Panc1 (cell line): ENCODE measurements around the gene LRSAM1. TPM values are rescaled to one million over a fixed set of nuclear protein-coding genes. Genes with fewer than 3 reads are reported as not detected.

Experiments used
- ATAC-seq: fragments of 200-7000 bp; cut with Tn5 transposase; 2 replicates; pipeline ENCODE4 v1.9.1; 2020; ENCODE audit warnings: mild to moderate bottlenecking, moderate library complexity
- BruUV-seq: library from RNA; stranded (reverse); fragments of 400-500 nt; replicated peaks from 2 replicates; lab custom pipeline; 2021; lab: Mats Ljungman, UMichigan
- CTCF ChIA-PET: fragments of 300-600 bp; sonication (Branson Sonifier 250); formaldehyde crosslinking; loops from one replicate; lab custom pipeline; 2022; ENCODE audit warnings: antibody characterized with exemption; lab: Charles Lee
- POLR2A ChIA-PET: fragments of 300-600 bp; sonication (Branson Sonifier 250); formaldehyde crosslinking; loops from one replicate; lab custom pipeline; 2022; ENCODE audit warnings: antibody characterized with exemption; lab: Charles Lee
- DNase-seq: peaks from one replicate; pipeline ENCODE4 v3.0.0-alpha.2; 2010; ENCODE audit warnings: low read depth, low spot score
- H3K27ac ChIP-seq: 2 replicates; pipeline ENCODE4 v1.5.1; 2011; ENCODE audit warnings: mild to moderate bottlenecking, low read length, inconsistent platforms
- H3K27me3 ChIP-seq: fragments of 200-500 bp; sonication (Bioruptor generic); 2 replicates; pipeline ENCODE4 v1.6.0; 2014; ENCODE audit warnings: low read length, inconsistent platforms; ENCODE audit not compliant: control insufficient read depth, insufficient read depth
- H3K36me3 ChIP-seq: fragments of 200-500 bp; sonication (Bioruptor generic); 2 replicates; pipeline ENCODE4 v1.5.1; 2014; ENCODE audit warnings: inconsistent platforms, mild to moderate bottlenecking, low read length, moderate library complexity; ENCODE audit not compliant: control insufficient read depth, insufficient read depth
- H3K4me1 ChIP-seq: 2 replicates; pipeline ENCODE4 v1.5.1; 2011; ENCODE audit warnings: inconsistent platforms, mild to moderate bottlenecking, low read length, moderate library complexity; ENCODE audit not compliant: control insufficient read depth, insufficient read depth
- H3K4me3 ChIP-seq, 2 experiments: 2 replicates each; pipeline ENCODE4 v1.5.1; 2011 to 2012; ENCODE audit warnings: low read depth in 2 of 2, low read length in 2 of 2, mild to moderate bottlenecking in 2 of 2, inconsistent platforms in 1 of 2, moderate library complexity in 1 of 2
- H3K9me3 ChIP-seq: fragments of 200-500 bp; sonication (Bioruptor generic); 2 replicates; pipeline ENCODE4 v1.5.1; 2014; ENCODE audit warnings: low read depth, mild to moderate bottlenecking, inconsistent platforms, low read length, moderate library complexity; ENCODE audit not compliant: control insufficient read depth, insufficient read depth
- CTCF ChIP-seq: fragments of 450-650 bp; IDR thresholded peaks from 2 replicates; pipeline ENCODE4 v1.5.1; 2017; ENCODE audit warnings: mild to moderate bottlenecking
- POLR2AphosphoS5 ChIP-seq: IDR thresholded peaks from 2 replicates; pipeline ENCODE4 v1.6.1; 2012; ENCODE audit warnings: mild to moderate bottlenecking, low read depth, low read length, moderate library complexity
- REST ChIP-seq, 2 experiments: IDR thresholded peaks; 2 replicates each; pipeline ENCODE4 v1.6.1; 2011 to 2012; ENCODE audit warnings: low read depth in 2 of 2, control low read depth in 1 of 2, low read length in 1 of 2, mild to moderate bottlenecking in 1 of 2, moderate library complexity in 1 of 2; ENCODE audit not compliant: insufficient read depth in 1 of 2
- SIN3A ChIP-seq: IDR thresholded peaks from 2 replicates; pipeline ENCODE4 v1.6.1; 2012; ENCODE audit warnings: low read depth, mild to moderate bottlenecking, low read length, moderate library complexity, borderline replicate concordance; ENCODE audit not compliant: insufficient read depth
- TCF7L2 ChIP-seq: IDR thresholded peaks from 2 replicates; pipeline ENCODE4 v1.6.1; 2011; ENCODE audit warnings: mild to moderate bottlenecking, low read depth, low read length, inconsistent platforms
- in situ Hi-C: cut with HindIII; loops from 2 replicates; pipeline ENCODE4 v1.10.0; 2016; ENCODE audit warnings: low sequenced_read_pairs, low pct_unique_long_range_greater_than_20kb
- intact Hi-C: fragments of 100-400 bp; cut with micrococcal nuclease; formaldehyde crosslinking; loops from one replicate; pipeline ENCODE4 v1.10.0; 2022; ENCODE audit not compliant: unreplicated experiment
- total RNA-seq: library from RNA; stranded (reverse); gene quantifications from one replicate; pipeline ENCODE4 v1.2.1, GENCODE V29; 2021; ENCODE audit not compliant: unreplicated experiment

The LRSAM1 gene
- total RNA-seq, 1 experiment from 2014 or later: 15.4 TPM

GRCh38 chr9:127417131-127418036 is 33.9 kb upstream of the LRSAM1 start:
- DNase-seq (no peak), ATAC-seq (no peak; the same call in 1 of the 2 replicates)
- Histone ChIP-seq H3K4me1 (peaks cover 11% of the 10 kb centered on the region), H3K27ac (no peak overlapping the region), H3K36me3 (no peaks in the 10 kb centered on the region), H3K4me3 (no peak overlapping the region), H3K9me3 (no peaks in the 10 kb centered on the region), H3K27me3 (no peaks in the 10 kb centered on the region)
- no peak for TF ChIP-seq SIN3A
- TF ChIP-seq POLR2AphosphoS5: no peak
- intact Hi-C loops: no loop called here
- ChIA-PET CTCF (no interaction called here), POLR2A (no interaction called here)
- no TSS peak for BruUV-seq
- in situ Hi-C loops: no loop called here

DNA sequence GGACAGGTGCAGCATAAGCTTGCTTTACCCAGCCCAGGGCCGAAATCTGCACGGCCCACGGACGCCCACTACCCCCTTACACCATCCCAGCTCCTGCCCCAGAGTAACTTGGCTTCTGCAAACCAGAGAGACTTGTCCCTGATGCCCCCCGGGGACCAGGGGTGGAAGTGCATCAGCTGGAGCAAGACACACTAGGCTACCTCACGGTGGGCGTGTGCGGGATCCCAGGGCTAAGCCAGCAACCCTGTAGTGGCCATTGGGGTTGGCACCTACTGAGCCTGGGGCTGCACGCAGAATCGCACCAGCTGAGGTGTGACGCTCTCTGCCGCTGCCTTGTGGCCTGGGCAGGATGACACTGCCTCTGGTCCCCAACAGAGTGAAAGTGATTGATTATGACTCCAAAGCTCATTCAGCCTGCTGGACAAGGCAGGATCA is 33.3 kb upstream of the LRSAM1 start:
- BruUV-seq: no TSS peak
- ATAC-seq (peak; percentile 56), DNase-seq (no peak)
- Histone ChIP-seq H3K4me3 (no peak overlapping the region), H3K9me3 (no peaks in the 10 kb centered on the region), H3K4me1 (peaks cover 14% of the 10 kb centered on the region), H3K36me3 (no peaks in the 10 kb centered on the region), H3K27ac (no peak overlapping the region), H3K27me3 (no peaks in the 10 kb centered on the region)
- ChIA-PET POLR2A (no interaction called here), CTCF (no interaction called here)
- no peak for TF ChIP-seq TCF7L2
- TF ChIP-seq REST (IDR thresholded peaks at IDR 0.05; ENCODE audit: insufficient read depth in 1 of 2, low read depth in 2 of 2, low read length in 1 of 2): no peak
- TF ChIP-seq CTCF: no peak; the same call in 1 of the 2 replicates
- no peak for TF ChIP-seq SIN3A
- no peak for TF ChIP-seq POLR2AphosphoS5
- in situ Hi-C loops (no loop called here), intact Hi-C loops (no loop called here)

GRCh38 chr9:127419348-127419747 is 32.0 kb upstream of the LRSAM1 start:
- H3K4me3 ChIP-seq: no peak overlapping the region
- no peak for ATAC-seq
- CTCF ChIA-PET: no interaction called here
- no peaks in the 10 kb centered on the region for H3K9me3 ChIP-seq
- no peaks in the 10 kb centered on the region for H3K27me3 ChIP-seq
- peaks cover 14% of the 10 kb centered on the region for H3K4me1 ChIP-seq
- in situ Hi-C loops: no loop called here
- no peak for TF ChIP-seq SIN3A
- no peak for TF ChIP-seq POLR2AphosphoS5
- intact Hi-C loops: no loop called here
- no peaks in the 10 kb centered on the region; the same call in 1 of the 2 replicates for H3K36me3 ChIP-seq
- no TSS peak for BruUV-seq
- POLR2A ChIA-PET: no interaction called here
- H3K27ac ChIP-seq: no peak overlapping the region
- DNase-seq: no peak
